ENCODE data around the gene SLC25A2. TPM values are rescaled to one million over a fixed set of nuclear protein-coding genes. Genes with fewer than 3 reads are reported as not detected.
A peak's percentile ranks its signal among the peaks of the same experiment; 100 is the strongest.

Gene SLC25A2
- total RNA-seq, 1 experiment from 2014 or later: 0.28 TPM

- H3K36me3 ChIP-seq (ENCODE audit: control insufficient read depth, insufficient read depth, low read length): no peaks in the 10 kb centered on the region; the same call in 1 of the 2 replicates
- intact Hi-C loops (cut with micrococcal nuclease; ENCODE audit: unreplicated experiment): no loop called here
- ChIA-PET CTCF (no interaction called here), POLR2A (no interaction called here)
- H3K27me3 ChIP-seq (ENCODE audit: control insufficient read depth, insufficient read depth, low read length): no peaks in the 10 kb centered on the region
- no TSS peak for BruUV-seq (replicated peaks)
- no peak for ATAC-seq
- H3K4me3 ChIP-seq (ENCODE audit: low read depth in 2 of 2, low read length in 2 of 2): no peak overlapping the region
- peaks cover 46% of the 10 kb centered on the region for H3K9me3 ChIP-seq (ENCODE audit: control insufficient read depth, insufficient read depth, low read depth, low read length)
- H3K27ac ChIP-seq (ENCODE audit: low read length): no peak overlapping the region
- no peak for TF ChIP-seq POLR2AphosphoS5 (IDR thresholded peaks at IDR 0.05; ENCODE audit: low read depth, low read length)
- TF ChIP-seq SIN3A (IDR thresholded peaks at IDR 0.05; ENCODE audit: borderline replicate concordance, insufficient read depth, low read depth, low read length): no peak
- in situ Hi-C loops (cut with HindIII; ENCODE audit: low pct_unique_long_range_greater_than_20kb, low sequenced_read_pairs): no loop called here
- no peak for DNase-seq (ENCODE audit: low read depth, low spot score)
- no peaks in the 10 kb centered on the region for H3K4me1 ChIP-seq (ENCODE audit: control insufficient read depth, insufficient read depth, low read length)
Observed at GRCh38 chr5:141306630-141307029, 2.8 kb upstream of the SLC25A2 start.

GRCh38 chr5:141298376-141298775 lies 5.5 kb downstream of the SLC25A2 start:
- no peak for ATAC-seq
- no peaks in the 10 kb centered on the region for H3K4me1 ChIP-seq (ENCODE audit: control insufficient read depth, insufficient read depth, low read length)
- BruUV-seq (replicated peaks): no TSS peak
- intact Hi-C loops (cut with micrococcal nuclease; ENCODE audit: unreplicated experiment) (no loop called here), in situ Hi-C loops (cut with HindIII; ENCODE audit: low pct_unique_long_range_greater_than_20kb, low sequenced_read_pairs) (no loop called here)
- H3K27me3 ChIP-seq (ENCODE audit: control insufficient read depth, insufficient read depth, low read length): no peaks in the 10 kb centered on the region
- TF ChIP-seq TCF7L2 (IDR thresholded peaks at IDR 0.05; ENCODE audit: low read depth, low read length) (no peak), CTCF (IDR thresholded peaks at IDR 0.05) (no peak), SIN3A (IDR thresholded peaks at IDR 0.05; ENCODE audit: borderline replicate concordance, insufficient read depth, low read depth, low read length) (no peak), POLR2AphosphoS5 (IDR thresholded peaks at IDR 0.05; ENCODE audit: low read depth, low read length) (no peak), REST (IDR thresholded peaks at IDR 0.05; ENCODE audit: insufficient read depth in 1 of 2, low read depth in 2 of 2, low read length in 1 of 2) (no peak)
- no peaks in the 10 kb centered on the region for H3K36me3 ChIP-seq (ENCODE audit: control insufficient read depth, insufficient read depth, low read length)
- ChIA-PET POLR2A (no interaction called here), CTCF (no interaction called here)
- H3K9me3 ChIP-seq (ENCODE audit: control insufficient read depth, insufficient read depth, low read depth, low read length): peaks cover 18% of the 10 kb centered on the region
- no peak for DNase-seq (ENCODE audit: low read depth, low spot score)
- H3K27ac ChIP-seq (ENCODE audit: low read length): no peak overlapping the region
- no peak overlapping the region for H3K4me3 ChIP-seq (ENCODE audit: low read depth in 2 of 2, low read length in 2 of 2)

- Histone ChIP-seq H3K4me3 (ENCODE audit: low read depth in 2 of 2, low read length in 2 of 2) (no peak overlapping the region), H3K27ac (ENCODE audit: low read length) (no peak overlapping the region), H3K4me1 (ENCODE audit: control insufficient read depth, insufficient read depth, low read length) (no peaks in the 10 kb centered on the region), H3K27me3 (ENCODE audit: control insufficient read depth, insufficient read depth, low read length) (no peaks in the 10 kb centered on the region), H3K9me3 (ENCODE audit: control insufficient read depth, insufficient read depth, low read depth, low read length) (peaks cover 50% of the 10 kb centered on the region), H3K36me3 (ENCODE audit: control insufficient read depth, insufficient read depth, low read length) (no peaks in the 10 kb centered on the region)
- ChIA-PET CTCF (no interaction called here), POLR2A (no interaction called here)
- ATAC-seq (no peak), DNase-seq (ENCODE audit: low read depth, low spot score) (no peak)
- in situ Hi-C loops (cut with HindIII; ENCODE audit: low pct_unique_long_range_greater_than_20kb, low sequenced_read_pairs) (no loop called here), intact Hi-C loops (cut with micrococcal nuclease; ENCODE audit: unreplicated experiment) (no loop called here)
- TF ChIP-seq REST (IDR thresholded peaks at IDR 0.05; ENCODE audit: insufficient read depth in 1 of 2, low read depth in 2 of 2, low read length in 1 of 2) (no peak), CTCF (IDR thresholded peaks at IDR 0.05) (peak; percentile 26), POLR2AphosphoS5 (IDR thresholded peaks at IDR 0.05; ENCODE audit: low read depth, low read length) (no peak), TCF7L2 (IDR thresholded peaks at IDR 0.05; ENCODE audit: low read depth, low read length) (no peak), SIN3A (IDR thresholded peaks at IDR 0.05; ENCODE audit: borderline replicate concordance, insufficient read depth, low read depth, low read length) (no peak)
- BruUV-seq (replicated peaks): no TSS peak
Observed at GRCh38 chr5:141272906-141273305, 30.9 kb downstream of the SLC25A2 start.
